ENCODE measurements around the gene RASA3. TPM values are rescaled to one million over a fixed set of nuclear protein-coding genes. Genes with fewer than 3 reads are reported as not detected.
A peak's percentile ranks its signal among the peaks of the same experiment; 100 is the strongest.
"Not testable (repeated sequence)": the region's sequence is repeated elsewhere in the genome, so short reads cannot be mapped to it uniquely, and the experiment has no call there.

RASA3 gene
- total RNA-seq, 1 experiment from 2014 or later, result 9.1 TPM

- ChIA-PET POLR2A (interaction anchor here (1.7 kb wide), 1 partner anchor 13 kb away, joined by 6 read pairs; no protein-coding TSS in a partner anchor), CTCF (interaction anchor here (0.6 to 1.3 kb wide), 2 partner anchors 15 to 150 kb away, joined by 3 to 4 read pairs; no protein-coding TSS in a partner anchor)
- no peak for DNase-seq (ENCODE audit: unreplicated experiment)
Measured at GRCh38 chr13:114077933-114078325, 54.5 kb downstream of the RASA3 start.

GRCh38 chr13:114077099-114077932 is 55.1 kb downstream of the RASA3 start:
- Mint-ChIP-seq H3K36me3 (ENCODE audit: insufficient read depth, unreplicated experiment) (peaks cover 9% of the 10 kb centered on the region), H3K27me3 (ENCODE audit: insufficient read depth, unreplicated experiment) (no peaks in the 10 kb centered on the region), H3K27ac (ENCODE audit: low read depth, unreplicated experiment) (peak overlapping the region; percentile 19), H3K4me3 (ENCODE audit: unreplicated experiment) (no peak overlapping the region), H3K4me1 (ENCODE audit: insufficient read depth, unreplicated experiment) (peaks cover 18% of the 10 kb centered on the region), H3K9me3 (ENCODE audit: unreplicated experiment) (no peaks in the 10 kb centered on the region)
- DNase-seq (ENCODE audit: unreplicated experiment), result no peak
- intact Hi-C loops (cut with micrococcal nuclease), result no loop called here
- CTCF ChIA-PET, result interaction anchor here (0.5 kb wide), 1 partner anchor 132 kb away, joined by 3 read pairs; no protein-coding TSS in a partner anchor
- TF ChIP-seq CTCF (IDR thresholded peaks at IDR 0.05; ENCODE audit: unreplicated experiment), result no peak
- POLR2A ChIA-PET, result interaction anchor here (0.7 to 1.7 kb wide), 2 partner anchors 12 to 13 kb away, joined by 3 to 6 read pairs; no protein-coding TSS in a partner anchor
- no TSS peak for BruUV-seq (replicated peaks)

More at GRCh38 chr13:114077933-114078325, 54.5 kb downstream of the RASA3 start:
- peak overlapping the region; percentile 19 for H3K27ac Mint-ChIP-seq (ENCODE audit: low read depth, unreplicated experiment)
- intact Hi-C loops (cut with micrococcal nuclease), result no loop called here
- H3K4me3 Mint-ChIP-seq (ENCODE audit: unreplicated experiment), result no peak overlapping the region
- H3K9me3 Mint-ChIP-seq (ENCODE audit: unreplicated experiment), result no peaks in the 10 kb centered on the region
- H3K27me3 Mint-ChIP-seq (ENCODE audit: insufficient read depth, unreplicated experiment), result no peaks in the 10 kb centered on the region
- peaks cover 4% of the 10 kb centered on the region for H3K36me3 Mint-ChIP-seq (ENCODE audit: insufficient read depth, unreplicated experiment)
- peaks cover 18% of the 10 kb centered on the region for H3K4me1 Mint-ChIP-seq (ENCODE audit: insufficient read depth, unreplicated experiment)
- no TSS peak for BruUV-seq (replicated peaks)
- no peak for TF ChIP-seq CTCF (IDR thresholded peaks at IDR 0.05; ENCODE audit: unreplicated experiment)

- Mint-ChIP-seq H3K27me3 (ENCODE audit: insufficient read depth, unreplicated experiment) (no peaks in the 10 kb centered on the region), H3K9me3 (ENCODE audit: unreplicated experiment) (no peaks in the 10 kb centered on the region), H3K4me3 (ENCODE audit: unreplicated experiment) (no peak overlapping the region), H3K4me1 (ENCODE audit: insufficient read depth, unreplicated experiment) (peaks cover 18% of the 10 kb centered on the region), H3K27ac (ENCODE audit: low read depth, unreplicated experiment) (peak overlapping the region; percentile 23), H3K36me3 (ENCODE audit: insufficient read depth, unreplicated experiment) (peaks cover 14% of the 10 kb centered on the region)
- CTCF ChIA-PET, result interaction anchor here (0.5 to 1.0 kb wide), 2 partner anchors 38 to 131 kb away, joined by 3 read pairs; no protein-coding TSS in a partner anchor
- no peak for TF ChIP-seq CTCF (IDR thresholded peaks at IDR 0.05; ENCODE audit: unreplicated experiment)
- no peak for DNase-seq (ENCODE audit: unreplicated experiment)
- intact Hi-C loops (cut with micrococcal nuclease), result no loop called here
- POLR2A ChIA-PET, result interaction anchor here (0.7 kb wide), 1 partner anchor 12 kb away, joined by 3 read pairs; no protein-coding TSS in a partner anchor
- BruUV-seq (replicated peaks), result no TSS peak
Measured at GRCh38 chr13:114076329-114077090, 55.9 kb downstream of the RASA3 start.

GRCh38 chr13:114075811-114076210 is 56.6 kb downstream of the RASA3 start:
- H3K27ac Mint-ChIP-seq (ENCODE audit: low read depth, unreplicated experiment); DNase-seq (ENCODE audit: unreplicated experiment); H3K4me3 Mint-ChIP-seq (ENCODE audit: unreplicated experiment); H3K9me3 Mint-ChIP-seq (ENCODE audit: unreplicated experiment); BruUV-seq (replicated peaks); POLR2A ChIA-PET; intact Hi-C loops (cut with micrococcal nuclease); H3K27me3 Mint-ChIP-seq (ENCODE audit: insufficient read depth, unreplicated experiment): not testable (repeated sequence)
- Mint-ChIP-seq H3K36me3 (ENCODE audit: insufficient read depth, unreplicated experiment) (peaks cover 14% of the 10 kb centered on the region), H3K4me1 (ENCODE audit: insufficient read depth, unreplicated experiment) (peaks cover 18% of the 10 kb centered on the region)
- CTCF ChIA-PET, result interaction anchor here (1.0 kb wide), 1 partner anchor 37 kb away, joined by 3 read pairs; no protein-coding TSS in a partner anchor

All from MCF 10A (cell line).